Colon (tissue), 2 donors: Measurements from ENCODE around the gene SLC18A2.

Experiments used
- FAIRE-seq: peaks from 2 replicates; lab custom pipeline; 2012; peaks lifted over from hg19 to GRCh38; lab: Jason Lieb, UNC
- donor health status: control.
- donor health status: control.

SLC18A2 gene

GRCh38 chr10:117239051-117239450 is 1.9 kb upstream of the SLC18A2 start:
- no peak for FAIRE-seq

- no peak for FAIRE-seq
Observed at GRCh38 chr10:117239721-117240620, 943 bp upstream of the SLC18A2 start.

- no peak for FAIRE-seq
Observed at GRCh38 chr10:117241541-117242462, 888 bp downstream of the SLC18A2 start.

- FAIRE-seq = no peak
Observed at GRCh38 chr10:117242463-117242832, 1.5 kb downstream of the SLC18A2 start.

- no peak for FAIRE-seq
Observed at GRCh38 chr10:117246997-117247671, 6.2 kb downstream of the SLC18A2 start.

- no peak for FAIRE-seq
Observed at GRCh38 chr10:117248750-117249465, 8.0 kb downstream of the SLC18A2 start.

- FAIRE-seq = no peak
Observed at GRCh38 chr10:117249493-117250093, 8.7 kb downstream of the SLC18A2 start.

- FAIRE-seq = no peak
Observed at GRCh38 chr10:117250411-117250810, 9.5 kb downstream of the SLC18A2 start.

GRCh38 chr10:117253908-117254307 is 13.0 kb downstream of the SLC18A2 start:
- FAIRE-seq = no peak

GRCh38 chr10:117254338-117254737 is 13.4 kb downstream of the SLC18A2 start:
- no peak for FAIRE-seq

GRCh38 chr10:117254774-117255735 is 14.1 kb downstream of the SLC18A2 start:
- FAIRE-seq = no peak

- no peak for FAIRE-seq
Observed at GRCh38 chr10:117255835-117256460, 15.0 kb downstream of the SLC18A2 start.

GRCh38 chr10:117256910-117257309 is 16.0 kb downstream of the SLC18A2 start:
- FAIRE-seq = no peak

- FAIRE-seq = no peak
Observed at GRCh38 chr10:117257721-117258120, 16.8 kb downstream of the SLC18A2 start.

GRCh38 chr10:117259279-117259678 is 18.4 kb downstream of the SLC18A2 start:
- FAIRE-seq = no peak

- no peak for FAIRE-seq
Observed at GRCh38 chr10:117260084-117260483, 19.2 kb downstream of the SLC18A2 start.

- FAIRE-seq = no peak
Observed at GRCh38 chr10:117261501-117261900, 20.6 kb downstream of the SLC18A2 start.

GRCh38 chr10:117262291-117262902 is 21.5 kb downstream of the SLC18A2 start:
- FAIRE-seq = no peak

- no peak for FAIRE-seq
Observed at GRCh38 chr10:117262903-117263293, 22.0 kb downstream of the SLC18A2 start.
